IMR-90 (cell line): Measurements from ENCODE around the gene SCARB1. TPM values are rescaled to one million over a fixed set of nuclear protein-coding genes. Genes with fewer than 3 reads are reported as not detected.

Source experiments
- ATAC-seq: fragments of 200-7000 bp; cut with Tn5 transposase; 2 replicates; pipeline ENCODE4 v1.9.1; 2020; ENCODE audit warnings: low read depth, mild to moderate bottlenecking, moderate library complexity
- BruUV-seq: library from RNA; stranded (reverse); fragments of 400-500 nt; replicated peaks from 2 replicates; lab custom pipeline; 2021; lab: Mats Ljungman, UMichigan
- CTCF ChIA-PET: fragments of 300-600 bp; formaldehyde crosslinking; extraction: SDS; loops from one replicate; lab custom pipeline; 2021; ENCODE audit warnings: antibody characterized with exemption; lab: Yijun Ruan, JAX
- POLR2A ChIA-PET: fragments of 300-600 bp; sonication (Branson Sonifier 250); formaldehyde crosslinking; loops from one replicate; lab custom pipeline; 2022; ENCODE audit warnings: antibody characterized with exemption; ENCODE audit not compliant: unreplicated experiment; lab: Charles Lee
- DNase-seq: peaks from one replicate; pipeline ENCODE4 v3.0.0; 2013
- H2AFZ ChIP-seq: replicated peaks from 2 replicates; pipeline ENCODE3; 2013; ENCODE audit warnings: low read length, mild to moderate bottlenecking; ENCODE audit not compliant: poor library complexity
- H2AK5ac ChIP-seq: 2 replicates; pipeline ENCODE4 v1.6.1; 2013; ENCODE audit warnings: low read depth, low read length, inconsistent platforms
- H2AK9ac ChIP-seq: replicated peaks from 2 replicates; pipeline ENCODE3; 2013; ENCODE audit warnings: mild to moderate bottlenecking, low read depth, low read length, moderate library complexity; ENCODE audit not compliant: poor library complexity
- H2BK120ac ChIP-seq: 2 replicates; pipeline ENCODE4 v1.6.1; 2013; ENCODE audit warnings: low read depth, low read length, inconsistent platforms
- H2BK15ac ChIP-seq: 3 replicates; pipeline ENCODE4 v1.6.1; 2013; ENCODE audit warnings: low read depth, low read length, inconsistent platforms
- H2BK20ac ChIP-seq: 2 replicates; pipeline ENCODE4 v1.6.1; 2013; ENCODE audit warnings: low read depth, mild to moderate bottlenecking, inconsistent platforms, low read length, moderate library complexity
- H2BK5ac ChIP-seq: 2 replicates; pipeline ENCODE4 v1.6.1; 2013; ENCODE audit warnings: mild to moderate bottlenecking, low read depth, low read length, inconsistent platforms; ENCODE audit not compliant: poor library complexity, severe bottlenecking
- H3K14ac ChIP-seq: replicated peaks from 2 replicates; pipeline ENCODE4 v1.6.1; 2013; ENCODE audit warnings: low read depth, low read length, inconsistent platforms
- H3K18ac ChIP-seq: 2 replicates; pipeline ENCODE4 v1.6.1; 2013; ENCODE audit warnings: low read depth, low read length, control low read depth
- H3K23ac ChIP-seq: 2 replicates; pipeline ENCODE4 v1.6.1; 2013; ENCODE audit warnings: low read depth, low read length, inconsistent platforms
- H3K27ac ChIP-seq: 2 replicates; pipeline ENCODE4 v1.5.1; 2013; ENCODE audit warnings: mild to moderate bottlenecking, control low read depth, low read length; ENCODE audit not compliant: insufficient read depth
- H3K27me3 ChIP-seq: 2 replicates; pipeline ENCODE4 v1.6.1; 2013; ENCODE audit warnings: low read length; ENCODE audit not compliant: control insufficient read depth, insufficient read depth
- H3K36me3 ChIP-seq: 2 replicates; pipeline ENCODE4 v1.6.1; 2013; ENCODE audit warnings: low read length, mixed read lengths; ENCODE audit not compliant: control insufficient read depth, insufficient read depth
- H3K4ac ChIP-seq: 2 replicates; pipeline ENCODE4 v1.6.1; 2013; ENCODE audit warnings: low read depth, low read length, inconsistent platforms
- H3K4me1 ChIP-seq: 2 replicates; pipeline ENCODE4 v1.6.1; 2013; ENCODE audit warnings: low read length, mixed read lengths; ENCODE audit not compliant: control insufficient read depth, insufficient read depth
- H3K4me2 ChIP-seq: 2 replicates; pipeline ENCODE4 v1.6.1; 2013; ENCODE audit warnings: low read depth, mild to moderate bottlenecking, control low read depth, low read length, moderate library complexity
- H3K4me3 ChIP-seq: 2 replicates; pipeline ENCODE4 v1.5.1; 2013; ENCODE audit warnings: low read depth, mild to moderate bottlenecking, control low read depth, low read length, moderate library complexity; ENCODE audit not compliant: insufficient read depth
- H3K56ac ChIP-seq: 2 replicates; pipeline ENCODE4 v1.6.1; 2013; ENCODE audit warnings: low read length, inconsistent platforms; ENCODE audit not compliant: insufficient read depth; ENCODE audit errors: extremely low read depth
- H3K79me1 ChIP-seq, 2 experiments: 2 replicates each; pipeline ENCODE4 v1.6.1; 2013; ENCODE audit warnings: low read length in 2 of 2, inconsistent platforms in 1 of 2, low read depth in 1 of 2
- H3K9ac ChIP-seq: 2 replicates; pipeline ENCODE4 v1.6.1; 2013; ENCODE audit warnings: low read depth, low read length, control low read depth
- H3K9me1 ChIP-seq: 2 replicates; pipeline ENCODE4 v1.6.1; 2013; ENCODE audit warnings: low read length, inconsistent platforms; ENCODE audit not compliant: insufficient read depth
- H3K9me3 ChIP-seq: 2 replicates; pipeline ENCODE4 v1.6.1; 2013; ENCODE audit warnings: low read length; ENCODE audit not compliant: control insufficient read depth, insufficient read depth
- H4K20me1 ChIP-seq: 2 replicates; pipeline ENCODE4 v1.6.1; 2013; ENCODE audit warnings: low read length, inconsistent platforms; ENCODE audit not compliant: insufficient read depth
- H4K5ac ChIP-seq: 2 replicates; pipeline ENCODE4 v1.6.1; 2013; ENCODE audit warnings: mild to moderate bottlenecking, low read depth, low read length, control low read depth
- H4K8ac ChIP-seq, 2 experiments: 2 replicates each; pipeline ENCODE4 v1.6.1; 2013; ENCODE audit warnings: low read depth in 2 of 2, low read length in 2 of 2, control low read depth in 1 of 2, inconsistent platforms in 1 of 2
- H4K91ac ChIP-seq: 2 replicates; pipeline ENCODE4 v1.6.1; 2013; ENCODE audit warnings: low read depth, low read length, inconsistent platforms; ENCODE audit not compliant: insufficient read depth
- BHLHE40 ChIP-seq: fragments of 150-350 bp; IDR thresholded peaks from 2 replicates; pipeline ENCODE4 v1.6.1; 2016; ENCODE audit warnings: mild to moderate bottlenecking, low read depth, low read length
- FOS ChIP-seq: fragments of 150-350 bp; IDR thresholded peaks from 2 replicates; pipeline ENCODE4 v1.6.1; 2016; ENCODE audit warnings: low read depth, low read length
- MAFK ChIP-seq: IDR thresholded peaks from 2 replicates; pipeline ENCODE4 v1.6.1; 2012; ENCODE audit warnings: low read depth, low read length, improper control_type of control experiment
- MAZ ChIP-seq: IDR thresholded peaks from 2 replicates; pipeline ENCODE4 v1.6.1; 2012; ENCODE audit warnings: low read depth, mild to moderate bottlenecking, low read length, improper control_type of control experiment, moderate library complexity, borderline replicate concordance
- RAD21 ChIP-seq: IDR thresholded peaks from 2 replicates; pipeline ENCODE4 v1.6.1; 2012; ENCODE audit warnings: low read length, improper control_type of control experiment
- RCOR1 ChIP-seq: IDR thresholded peaks from 2 replicates; pipeline ENCODE4 v1.6.1; 2012; ENCODE audit warnings: mild to moderate bottlenecking, low read length, improper control_type of control experiment; ENCODE audit not compliant: insufficient replicate concordance
- SMC3 ChIP-seq: fragments of 150-350 bp; IDR thresholded peaks from 2 replicates; pipeline ENCODE4 v1.6.1; 2016; ENCODE audit warnings: low read depth, mild to moderate bottlenecking, antibody characterized with exemption, low read length, moderate library complexity
- WGBS, 2 experiments: methylation state at CpG; one replicate each; pipeline versions ENCODE4 v1.1.5 to v1.1.7; 2013; ENCODE audit warnings: missing lambda C conversion rate in 2 of 2; ENCODE audit not compliant: insufficient read length in 1 of 2; ENCODE audit errors: extremely low coverage in 2 of 2; 5-methylcytosine and 5-hydroxymethylcytosine counted together
- dilution Hi-C: fragments of 300-500 bp; cut with HindIII; formaldehyde crosslinking; loops from one replicate; pipeline ENCODE4 v1.14.3; 2018; ENCODE audit warnings: low sequenced_read_pairs; ENCODE audit not compliant: unreplicated experiment
- in situ Hi-C: fragments of 300-500 bp; cut with MboI; formaldehyde crosslinking; loops from 3 replicates; pipeline ENCODE4 v1.14.3; 2019; ENCODE audit warnings: low sequenced_read_pairs, inconsistent platforms, mixed read lengths
- intact Hi-C: fragments of 100-400 bp; cut with micrococcal nuclease; formaldehyde crosslinking; loops from 2 replicates; pipeline ENCODE4 v1.10.0; 2022
- polyA plus RNA-seq, 3 experiments: library from polyadenylated mRNA; depleted of rRNA; stranded (reverse); fragments of >200 nt; gene quantifications; 2 replicates each; pipeline ENCODE4 v1.2.3, GENCODE V29; 2012; ENCODE audit warnings: low replicate concordance in 1 of 3
- total RNA-seq: library from RNA; depleted of rRNA; stranded (reverse); fragments of >200 nt; gene quantifications from 2 replicates; pipeline ENCODE4 v1.2.3, GENCODE V29; 2012

SCARB1 gene
- total and polyA plus RNA-seq, 2 of the 4 experiments (the other 2 are of a cell fraction): 3.0 to 24.8 TPM

DNA sequence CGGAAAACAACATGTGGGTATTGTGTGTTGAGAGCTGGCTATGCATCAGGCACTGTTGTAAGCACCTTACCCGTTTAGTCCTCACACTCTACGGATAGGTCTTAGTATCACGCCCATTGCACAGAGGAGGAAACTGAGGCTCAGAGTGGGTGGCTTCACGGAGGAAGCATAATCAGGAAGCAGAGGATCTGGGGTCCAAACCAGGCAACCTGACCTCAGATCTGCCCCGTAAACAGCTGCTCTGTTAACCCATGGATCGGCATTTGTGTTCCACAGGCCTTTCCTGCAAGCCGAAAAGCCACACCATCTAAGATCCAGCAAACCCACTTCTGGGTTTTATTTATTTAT, 107.9 kb downstream of the SCARB1 start:
- Histone ChIP-seq H3K9me1 (no peaks in the 10 kb centered on the region; the same call in 1 of the 2 replicates), H3K18ac (peak overlapping the region; percentile 37), H2BK15ac (peak overlapping the region; percentile 62; the same call in 2 of the 3 replicates), H3K27ac (peak overlapping the region; percentile 36; the same call in 1 of the 2 replicates), H3K79me1 (no peaks in the 10 kb centered on the region), H2BK20ac (no peak overlapping the region), H4K8ac (peak overlapping the region; percentile 54 to 76; a peak in 3 of 4 replicates), H4K5ac (peak overlapping the region; percentile 2; the same call in 1 of the 2 replicates), H3K56ac (no peak overlapping the region), H3K14ac (peak overlapping the region; percentile 72; the same call in 1 of the 2 replicates), H3K4me2 (no peak overlapping the region), H3K4me1 (peaks cover 12% of the 10 kb centered on the region; the same call in 1 of the 2 replicates), H3K4me3 (no peak overlapping the region), H2AFZ (peak overlapping the region; percentile 83), H2BK120ac (peak overlapping the region; percentile 59), H3K27me3 (peaks cover 7% of the 10 kb centered on the region; the same call in 1 of the 2 replicates), H4K20me1 (no peaks in the 10 kb centered on the region), H4K91ac (peak overlapping the region; percentile 57; the same call in 1 of the 2 replicates), H3K36me3 (no peaks in the 10 kb centered on the region), H2AK5ac (peak overlapping the region; percentile 76; the same call in 1 of the 2 replicates), H3K9ac (no peak overlapping the region; the same call in 1 of the 2 replicates), H3K9me3 (peaks cover 16% of the 10 kb centered on the region), H2BK5ac (no peak overlapping the region), H2AK9ac (peak overlapping the region; percentile 52), H3K23ac (no peak overlapping the region), H3K4ac (peak overlapping the region; percentile 70)
- no TSS peak for BruUV-seq
- WGBS, 2 experiments: 96% methylated on average over 5 of the region's 8 CpGs; no CpG with 5 or more reads in 1 of the 2 experiments
- ATAC-seq: no peak
- in situ Hi-C loops (no loop called here), dilution Hi-C loops (no loop called here), intact Hi-C loops (no loop called here)
- ChIA-PET CTCF (no interaction called here), POLR2A (no interaction called here)
- no peak for DNase-seq
- TF ChIP-seq MAFK: no peak
- TF ChIP-seq SMC3: no peak
- TF ChIP-seq MAZ: 0 out of 2 replicates have a peak, but pooled peaks have one; percentile 5
- TF ChIP-seq FOS: no peak
- no peak for TF ChIP-seq RCOR1
- no peak for TF ChIP-seq BHLHE40
- no peak for TF ChIP-seq RAD21
